SU-DHL-6 (cell line): ENCODE results near the gene CSTF2.
"Not testable (repeated sequence)": the region's sequence is repeated elsewhere in the genome, so short reads cannot be mapped to it uniquely, and the experiment has no call there.

Experiments
- H2AFZ ChIP-seq: fragments of 200-600 bp; sonication (generic); 2 replicates; pipeline ENCODE4 v1.6.1; 2014; ENCODE audit warnings: low read depth, mild to moderate bottlenecking, moderate library complexity, mixed read lengths, antibody characterized with exemption, low read length; ENCODE audit not compliant: severe bottlenecking
- H3F3A ChIP-seq: fragments of 200-600 bp; shearing (Covaris generic); 2 replicates; pipeline ENCODE4 v1.6.0; 2016; ENCODE audit warnings: antibody characterized with exemption, mild to moderate bottlenecking; ENCODE audit not compliant: insufficient read depth
- H3K27ac ChIP-seq: fragments of 200-600 bp; sonication (generic); 2 replicates; pipeline ENCODE4 v1.5.1; 2016; ENCODE audit warnings: low read depth, mild to moderate bottlenecking, low read length, moderate library complexity, mixed read lengths
- H3K27me3 ChIP-seq: fragments of 200-600 bp; sonication (generic), shearing (Covaris generic); 2 replicates; pipeline ENCODE4 v1.6.0; 2014; ENCODE audit warnings: mild to moderate bottlenecking, low read length
- H3K36me3 ChIP-seq: fragments of 200-600 bp; sonication (generic); 2 replicates; pipeline ENCODE4 v1.6.1; 2014; ENCODE audit warnings: mild to moderate bottlenecking, low read length, mixed read lengths
- H3K4me2 ChIP-seq: fragments of 300-600, 200-600 bp; shearing (Covaris generic), sonication (generic); 2 replicates; pipeline ENCODE4 v1.6.0; 2014; ENCODE audit warnings: low read length, low read depth, mild to moderate bottlenecking; ENCODE audit not compliant: poor library complexity, severe bottlenecking
- H3K4me3 ChIP-seq: fragments of 200-600 bp; sonication (generic); 2 replicates; pipeline ENCODE4 v1.5.1; 2014; ENCODE audit warnings: antibody characterized with exemption, low read length, mild to moderate bottlenecking, mixed read lengths; ENCODE audit not compliant: insufficient read depth, poor library complexity, severe bottlenecking
- H3K79me2 ChIP-seq: fragments of 200-600 bp; sonication (generic); 2 replicates; pipeline ENCODE4 v1.6.1; 2014; ENCODE audit warnings: mild to moderate bottlenecking, low read length, moderate library complexity; ENCODE audit not compliant: insufficient read depth
- H3K9ac ChIP-seq: fragments of 200-600 bp; sonication (generic); 2 replicates; pipeline ENCODE4 v1.7.0; 2014; ENCODE audit warnings: mild to moderate bottlenecking, low read length
- H3K9me2 ChIP-seq: fragments of 200-600 bp; sonication (generic); replicated peaks from 2 replicates; pipeline ENCODE4 v1.6.1; 2014; ENCODE audit warnings: low read length; ENCODE audit not compliant: insufficient read depth
- H3K9me3 ChIP-seq: fragments of 200-600 bp; sonication (generic); 2 replicates; pipeline ENCODE4 v1.6.1; 2014; ENCODE audit warnings: low read length, mixed read lengths; ENCODE audit not compliant: insufficient read depth
- H4K20me1 ChIP-seq: fragments of 200-600 bp; sonication (generic); 2 replicates; pipeline ENCODE4 v1.6.1; 2014; ENCODE audit warnings: low read depth, mild to moderate bottlenecking, antibody characterized with exemption, low read length, moderate library complexity, mixed read lengths
- CTCF ChIP-seq: fragments of 200-600 bp; sonication (generic); IDR thresholded peaks from one replicate; pipeline ENCODE4 v1.5.1; 2017; ENCODE audit warnings: antibody characterized with exemption, mild to moderate bottlenecking, low read length, moderate library complexity; ENCODE audit not compliant: insufficient read depth, poor library complexity, severe bottlenecking
- EZH2phosphoT487 ChIP-seq: fragments of 200-600 bp; sonication (generic), shearing (Covaris generic); conservative IDR thresholded peaks from 2 replicates; pipeline ENCODE4 v1.6.1; 2018; ENCODE audit warnings: mild to moderate bottlenecking, antibody characterized with exemption, low read length, moderate library complexity, mixed read lengths

CSTF2 gene, protein sequence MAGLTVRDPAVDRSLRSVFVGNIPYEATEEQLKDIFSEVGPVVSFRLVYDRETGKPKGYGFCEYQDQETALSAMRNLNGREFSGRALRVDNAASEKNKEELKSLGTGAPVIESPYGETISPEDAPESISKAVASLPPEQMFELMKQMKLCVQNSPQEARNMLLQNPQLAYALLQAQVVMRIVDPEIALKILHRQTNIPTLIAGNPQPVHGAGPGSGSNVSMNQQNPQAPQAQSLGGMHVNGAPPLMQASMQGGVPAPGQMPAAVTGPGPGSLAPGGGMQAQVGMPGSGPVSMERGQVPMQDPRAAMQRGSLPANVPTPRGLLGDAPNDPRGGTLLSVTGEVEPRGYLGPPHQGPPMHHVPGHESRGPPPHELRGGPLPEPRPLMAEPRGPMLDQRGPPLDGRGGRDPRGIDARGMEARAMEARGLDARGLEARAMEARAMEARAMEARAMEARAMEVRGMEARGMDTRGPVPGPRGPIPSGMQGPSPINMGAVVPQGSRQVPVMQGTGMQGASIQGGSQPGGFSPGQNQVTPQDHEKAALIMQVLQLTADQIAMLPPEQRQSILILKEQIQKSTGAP

GRCh38 chrX:100819837-100820666, at the start of gene CSTF2:
Gene CSTF2 (plus strand): TSS chrX:100820391. CDS start chrX:100820417, 26 bp downstream.
- Histone ChIP-seq H3K27ac (peak within 1 kb of the TSS; percentile 70), H3F3A (no peaks in the 10 kb centered on the region), H3K9me3 (no peaks in the 10 kb centered on the region), H3K4me3 (peak within 1 kb of the TSS; percentile 97), H2AFZ (peak within 1 kb of the TSS; percentile 89), H3K36me3 (no peaks in the 10 kb centered on the region), H3K9me2 (no peaks in the 10 kb centered on the region), H3K79me2 (peaks cover 13% of the 10 kb centered on the region), H4K20me1 (no peaks in the 10 kb centered on the region), H3K4me2 (peak within 1 kb of the TSS; percentile 86), H3K27me3 (no peaks in the 10 kb centered on the region), H3K9ac (peak within 1 kb of the TSS; percentile 90)
- TF ChIP-seq CTCF (no peak), EZH2phosphoT487 (no peak)

DNA sequence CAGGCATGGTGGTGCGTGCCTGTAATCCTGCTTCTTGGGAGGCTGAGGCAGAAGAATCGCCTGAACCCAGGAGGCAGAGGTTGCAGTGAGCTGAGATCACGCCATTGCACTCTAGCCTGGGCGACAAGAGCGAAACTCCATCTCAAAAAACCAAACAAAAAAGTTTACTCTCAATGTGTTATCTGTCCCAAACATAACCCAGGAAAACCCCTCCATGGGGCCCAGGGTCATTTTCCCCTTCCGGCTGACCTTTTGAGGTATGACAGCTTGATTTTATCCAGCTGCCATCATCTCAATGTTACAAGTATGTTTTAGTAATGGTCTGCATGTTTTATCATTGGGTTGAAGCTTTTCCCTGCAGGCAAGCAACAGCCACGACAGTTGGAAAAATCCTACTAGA, 23.8 kb upstream of the CSTF2 start:
- H3F3A ChIP-seq, H3K79me2 ChIP-seq, H3K9me3 ChIP-seq: not testable (repeated sequence)

GRCh38 chrX:100797359-100797758, 22.8 kb upstream of the CSTF2 start:
- H4K20me1 ChIP-seq: no peaks in the 10 kb centered on the region
- no peak overlapping the region for H3K27ac ChIP-seq
- H3K79me2 ChIP-seq: no peaks in the 10 kb centered on the region
- H3K9ac ChIP-seq: no peak overlapping the region
- H3K4me2 ChIP-seq: no peak overlapping the region
- no peak for TF ChIP-seq CTCF
- H3F3A ChIP-seq: no peaks in the 10 kb centered on the region
- no peak overlapping the region for H2AFZ ChIP-seq
- H3K9me3 ChIP-seq: no peaks in the 10 kb centered on the region
- no peaks in the 10 kb centered on the region for H3K36me3 ChIP-seq
- H3K27me3 ChIP-seq: no peaks in the 10 kb centered on the region
- no peak overlapping the region for H3K4me3 ChIP-seq
- no peaks in the 10 kb centered on the region for H3K9me2 ChIP-seq

More for the DNA sequence above, 23.8 kb upstream of the CSTF2 start:
- H3K27ac ChIP-seq, H3K4me2 ChIP-seq, H3K9me2 ChIP-seq, H3K4me3 ChIP-seq, H2AFZ ChIP-seq, H3K9ac ChIP-seq, H4K20me1 ChIP-seq, H3K27me3 ChIP-seq, H3K36me3 ChIP-seq: not testable (repeated sequence)
